GM12801 (cell line): ENCODE results near the gene DLG1.

Source experiments
- CTCF ChIP-seq: IDR thresholded peaks from one replicate; pipeline ENCODE4 v1.5.1; 2011; ENCODE audit warnings: control low read depth; ENCODE audit not compliant: insufficient read length; ENCODE audit errors: extremely low read depth

Gene DLG1

DNA sequence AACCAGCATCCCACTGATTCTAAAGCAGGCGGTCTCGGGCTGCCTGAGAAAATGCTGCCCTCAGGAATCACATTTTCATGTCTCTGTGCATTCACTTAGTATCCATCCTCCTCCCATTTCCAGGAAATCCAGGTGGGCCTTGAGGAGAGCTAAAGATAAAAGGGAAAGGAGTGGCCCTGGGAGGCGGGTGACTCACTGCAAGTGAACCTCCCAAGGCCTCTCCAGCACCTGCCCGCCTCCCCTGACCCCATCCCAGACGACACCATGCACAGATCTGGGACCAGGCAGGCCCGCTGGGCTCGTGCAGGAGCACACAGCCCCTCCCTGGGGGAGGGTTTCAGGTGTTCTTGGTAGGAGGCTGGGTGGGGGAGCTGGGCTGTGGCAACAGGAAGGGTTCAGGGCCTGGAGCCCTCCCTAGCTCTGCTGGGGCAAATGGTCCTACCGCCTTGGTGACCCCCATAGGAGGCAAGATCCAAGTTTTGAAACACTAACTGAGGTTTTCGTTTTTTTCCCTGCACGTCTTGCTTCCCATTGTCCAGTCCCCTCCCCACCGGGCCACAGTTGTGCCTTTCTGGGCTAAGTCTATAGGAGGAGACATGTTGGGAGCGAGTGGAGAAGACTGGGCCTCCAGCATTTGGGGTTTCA is 291.0 kb downstream of the DLG1 start:
- TF ChIP-seq CTCF, result no peak

GRCh38 chr3:197006860-197007259 is 291.6 kb downstream of the DLG1 start:
- no peak for TF ChIP-seq CTCF

DNA sequence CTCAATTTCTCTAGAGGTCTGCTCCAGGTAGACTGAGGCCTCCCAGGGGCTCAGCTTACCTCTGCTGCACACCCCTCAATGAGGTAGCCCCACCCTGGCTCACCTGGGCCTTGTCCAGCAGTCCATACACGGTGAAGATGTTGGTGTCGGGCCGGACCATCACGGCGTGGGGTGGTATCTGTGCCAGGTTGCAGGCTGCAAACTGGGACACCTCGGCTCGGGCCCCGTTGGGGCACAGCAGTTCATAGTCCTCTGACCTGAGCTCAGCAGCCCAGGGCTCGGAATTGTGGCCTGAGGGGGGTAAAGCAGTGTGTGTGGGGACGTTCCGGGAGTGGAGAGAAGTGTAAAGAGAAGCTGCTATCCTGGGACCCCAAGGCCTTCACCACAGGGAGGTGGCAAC is 292.0 kb downstream of the DLG1 start:
- no peak for TF ChIP-seq CTCF

DNA sequence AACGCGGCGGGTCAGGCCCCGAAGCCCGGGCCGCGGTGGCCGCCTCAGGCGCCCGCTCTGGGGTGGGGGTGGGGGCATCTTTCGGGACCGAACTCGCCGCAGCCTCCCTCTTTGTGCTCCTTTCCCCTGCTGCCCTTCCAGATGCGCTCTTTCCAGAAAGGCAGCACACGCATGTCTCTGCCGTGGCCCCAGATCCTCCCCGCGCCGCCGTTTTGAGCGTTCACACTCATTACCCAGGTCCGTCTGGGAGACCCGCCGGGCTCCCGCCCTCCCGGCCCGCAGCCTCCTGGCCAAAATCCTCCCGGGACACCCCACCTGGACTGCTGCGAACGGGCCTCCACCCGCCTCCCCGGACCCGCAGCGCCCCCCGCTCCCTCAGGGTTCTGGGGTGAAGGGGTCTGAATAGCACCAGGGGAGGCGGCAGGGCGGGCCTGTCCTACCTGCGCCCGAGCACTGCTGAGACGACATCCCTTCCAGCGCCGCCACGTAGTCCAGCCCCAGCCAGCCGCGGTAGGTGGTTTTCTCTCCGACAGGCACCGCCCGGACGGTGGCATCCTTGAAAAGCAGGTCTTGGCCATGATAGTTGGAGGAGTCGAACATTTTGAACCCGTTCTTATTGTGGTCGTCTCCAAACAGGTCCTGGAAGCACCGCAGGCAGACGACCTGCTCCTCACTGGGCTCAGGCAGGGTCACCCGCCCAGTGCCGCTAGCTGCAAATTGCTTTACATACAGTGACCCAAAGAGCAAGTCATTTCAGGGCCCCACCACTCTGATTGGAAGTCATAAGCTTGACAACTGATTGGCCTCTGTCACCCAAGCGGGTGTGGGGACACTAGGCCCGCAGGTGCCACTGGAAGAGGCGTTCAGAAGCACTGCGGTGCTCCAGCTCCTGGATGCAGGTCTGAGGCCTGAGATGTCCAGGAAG is 294.7 kb downstream of the DLG1 start:
- no peak for TF ChIP-seq CTCF

DNA sequence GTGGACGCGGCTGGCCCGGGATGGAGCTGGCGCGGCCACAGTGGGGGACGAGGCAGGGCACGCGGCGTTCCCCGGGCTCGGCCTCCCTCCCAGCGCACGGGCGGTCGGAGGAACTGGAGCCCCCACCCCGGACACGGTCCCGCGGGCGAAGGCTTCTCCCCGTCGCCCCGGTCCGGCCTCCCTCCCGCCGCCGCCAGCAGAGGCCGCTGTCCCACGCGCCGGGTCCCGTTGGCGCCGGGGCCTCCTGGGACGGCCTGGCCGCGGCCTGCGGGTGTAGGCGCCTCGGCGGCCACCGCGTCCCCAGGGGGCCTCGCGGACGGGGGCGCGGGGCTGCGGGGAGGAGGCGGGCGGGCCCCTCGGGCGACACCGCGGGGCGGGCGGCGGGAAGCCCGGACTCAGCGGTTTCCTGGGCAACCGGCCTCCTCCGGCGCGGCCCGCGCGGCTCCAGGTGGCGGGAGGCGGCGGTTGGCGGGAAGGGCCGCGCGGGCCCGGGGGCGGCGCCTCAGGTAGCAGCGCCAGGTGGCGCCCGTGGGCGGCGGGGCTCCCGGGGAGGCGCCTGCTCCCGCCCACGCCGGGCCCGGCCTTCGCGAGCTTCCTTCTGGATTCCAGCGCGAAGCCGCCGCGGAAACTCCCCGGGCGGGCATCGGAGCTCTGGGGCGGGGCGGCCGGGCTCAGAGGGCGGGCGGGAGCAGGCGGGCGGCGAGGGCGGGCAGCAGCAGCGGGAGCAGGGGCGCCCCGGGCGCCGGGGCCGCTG is 295.5 kb downstream of the DLG1 start:
- TF ChIP-seq CTCF, result no peak

- no peak for TF ChIP-seq CTCF
Measured at GRCh38 chr3:197001972-197002700, 296.3 kb downstream of the DLG1 start.
